Ishikawa (cell line): ENCODE results near the gene UHRF1.

Source experiments
- CEBPB ChIP-seq: IDR thresholded peaks from 2 replicates; pipeline ENCODE4 v1.6.1; 2012
- EGR1 ChIP-seq: IDR thresholded peaks from 2 replicates; pipeline ENCODE4 v1.6.1; 2012
- EP300 ChIP-seq: IDR thresholded peaks from 2 replicates; pipeline ENCODE4 v1.6.1; 2012; ENCODE audit warnings: borderline replicate concordance
- FOXM1 ChIP-seq: IDR thresholded peaks from 2 replicates; pipeline ENCODE4 v1.6.1; 2012; ENCODE audit warnings: low read depth, borderline replicate concordance
- RAD21 ChIP-seq: IDR thresholded peaks from 2 replicates; pipeline ENCODE4 v1.6.1; 2012; ENCODE audit warnings: low read depth
- REST ChIP-seq: IDR thresholded peaks from 2 replicates; pipeline ENCODE4 v1.6.1; 2012; ENCODE audit warnings: low read depth, mild to moderate bottlenecking
- YY1 ChIP-seq: IDR thresholded peaks from 2 replicates; pipeline ENCODE4 v1.6.1; 2012; ENCODE audit warnings: low read depth

- no peak for TF ChIP-seq EGR1
- no peak for TF ChIP-seq EP300
- TF ChIP-seq CEBPB, result no peak
- no peak for TF ChIP-seq YY1
- TF ChIP-seq FOXM1, result no peak
- TF ChIP-seq RAD21, result no peak
- TF ChIP-seq REST, result no peak
These were observed 30.2 kb downstream of the UHRF1 start for GRCh38 chr19:4939466-4939865.
